Activated CD4-positive, alpha-beta memory T cell treated with anti-CD3 and anti-CD28 coated beads for 36 hours (primary cell): ENCODE data around the gene DTWD2. TPM values are rescaled to one million over a fixed set of nuclear protein-coding genes. Genes with fewer than 3 reads are reported as not detected.
"Not testable (repeated sequence)": the region's sequence is repeated elsewhere in the genome, so short reads cannot be mapped to it uniquely, and the experiment has no call there.

ENCODE experiments used
- CTCF ChIA-PET: fragments of 350-600 bp; sonication (Branson Sonifier 250); formaldehyde crosslinking; loops from one replicate; lab custom pipeline; 2021; ENCODE audit warnings: antibody characterized with exemption, inconsistent platforms; lab: Charles Lee
- POLR2A ChIA-PET: fragments of 350-600 bp; sonication (Branson Sonifier 250); formaldehyde crosslinking; loops from one replicate; lab custom pipeline; 2021; ENCODE audit warnings: antibody characterized with exemption; lab: Charles Lee
- DNase-seq: peaks from one replicate; pipeline ENCODE4 v3.0.0-alpha.2; 2020
- H3K27ac Mint-ChIP-seq: one replicate; pipeline ENCODE4 v1.8.0; 2021; ENCODE audit warnings: mixed read lengths
- H3K27me3 Mint-ChIP-seq: one replicate; pipeline ENCODE4 v1.8.0; 2021; ENCODE audit warnings: mixed read lengths
- H3K36me3 Mint-ChIP-seq: one replicate; pipeline ENCODE4 v1.8.0; 2021; ENCODE audit warnings: mixed read lengths
- H3K4me1 Mint-ChIP-seq: one replicate; pipeline ENCODE4 v1.8.0; 2021; ENCODE audit warnings: low read depth, mixed read lengths
- H3K4me3 Mint-ChIP-seq: one replicate; pipeline ENCODE4 v1.8.0; 2021; ENCODE audit warnings: mild to moderate bottlenecking, mixed read lengths
- H3K9me3 Mint-ChIP-seq: one replicate; pipeline ENCODE4 v1.8.0; 2021; ENCODE audit warnings: mixed read lengths
- intact Hi-C: fragments of 100-400 bp; cut with micrococcal nuclease; formaldehyde crosslinking; loops from one replicate; pipeline ENCODE4 v1.15.1; 2023
- total RNA-seq, 2 experiments: library from RNA; stranded (reverse); gene quantifications; one replicate each; pipeline ENCODE4 v1.2.3, GENCODE V29; 2021

The DTWD2 gene
- total RNA-seq, 2 experiments from 2014 or later: 2.3 to 2.8 TPM

DNA sequence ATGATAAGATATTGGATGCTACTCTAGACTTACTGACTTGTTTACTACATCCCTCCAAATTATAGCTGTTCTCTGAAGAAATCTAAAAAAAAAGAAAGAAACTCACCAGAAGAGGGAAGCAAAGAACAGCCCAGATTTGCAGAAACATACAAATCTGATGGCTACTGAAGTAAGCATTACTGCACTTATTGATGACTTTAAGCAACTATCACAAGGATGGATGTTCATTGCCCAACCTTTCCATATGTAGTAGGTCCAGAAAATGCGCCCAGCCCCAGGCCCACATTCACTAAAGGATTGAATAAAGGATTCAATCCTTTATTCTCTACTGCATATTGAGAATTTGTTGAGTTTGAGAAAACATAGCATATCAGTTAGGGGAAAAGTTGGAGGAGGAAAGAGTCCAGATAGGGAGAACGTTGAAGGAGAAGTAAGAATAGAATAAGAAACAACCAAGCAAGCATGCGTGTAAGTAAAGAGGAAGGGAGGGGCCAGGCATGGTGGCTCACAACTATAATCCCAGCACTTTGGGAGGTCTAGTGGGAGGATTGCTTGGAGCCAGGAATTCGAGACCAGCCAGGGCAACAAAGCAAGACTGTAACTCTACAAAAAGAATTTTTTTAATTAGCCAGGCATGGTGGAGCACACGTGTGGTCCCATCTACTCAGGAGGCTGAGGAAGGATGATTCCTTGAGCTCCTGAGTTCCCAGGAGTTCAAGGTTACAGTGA lies 33.8 kb upstream of the DTWD2 start:
- peaks cover 10% of the 10 kb centered on the region for H3K9me3 Mint-ChIP-seq
- no peak for DNase-seq
- no peak overlapping the region for H3K4me3 Mint-ChIP-seq
- POLR2A ChIA-PET: interaction anchor here (0.6 kb wide), 1 partner anchor 119 kb away, joined by 3 read pairs; no protein-coding TSS in a partner anchor
- intact Hi-C loops: loop anchor here (1.0 kb wide), 3 partner anchors 234 to 413 kb away; no protein-coding TSS in a partner anchor
- H3K4me1 Mint-ChIP-seq: no peaks in the 10 kb centered on the region
- no peak overlapping the region for H3K27ac Mint-ChIP-seq
- CTCF ChIA-PET: interaction anchor here (0.7 to 3.6 kb wide), 9 partner anchors 10 to 413 kb away, joined by 3 to 40 read pairs (median 3); partner anchors contain the start of gene DTWD2
- no peaks in the 10 kb centered on the region for H3K27me3 Mint-ChIP-seq
- no peaks in the 10 kb centered on the region for H3K36me3 Mint-ChIP-seq

DNA sequence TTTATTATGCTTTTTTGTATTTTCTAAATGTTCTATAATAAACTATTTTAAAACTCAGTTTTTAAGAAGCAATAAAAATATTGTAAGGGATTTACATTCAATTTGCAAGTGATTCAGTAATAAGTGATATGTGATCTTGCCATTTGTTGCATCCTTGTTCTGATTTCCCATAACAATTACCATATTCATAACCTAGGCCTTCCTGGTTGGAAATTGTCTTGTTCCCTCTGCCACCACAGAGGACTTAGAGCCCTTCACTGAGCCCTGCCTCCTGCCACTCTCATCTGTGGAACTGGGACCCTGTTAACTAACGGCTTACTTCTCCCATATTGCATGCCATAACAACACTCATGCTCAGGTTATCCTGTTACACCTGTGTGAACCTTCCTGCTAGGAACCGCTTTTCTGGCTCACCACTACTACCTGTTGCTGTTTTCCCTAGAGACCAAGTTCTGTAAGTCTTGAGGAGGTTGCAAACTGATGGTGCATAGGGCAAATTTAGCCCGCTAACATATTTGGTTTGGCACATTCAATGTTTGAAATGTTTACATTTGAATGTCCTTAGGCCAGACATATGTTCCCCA lies 32.9 kb upstream of the DTWD2 start:
- no peak overlapping the region for H3K27ac Mint-ChIP-seq
- no peak for DNase-seq
- H3K4me3 Mint-ChIP-seq: no peak overlapping the region
- intact Hi-C loops: no loop called here
- no peaks in the 10 kb centered on the region for H3K4me1 Mint-ChIP-seq
- no peaks in the 10 kb centered on the region for H3K27me3 Mint-ChIP-seq
- CTCF ChIA-PET: interaction anchor here (0.7 to 3.6 kb wide), 10 partner anchors 9 to 414 kb away, joined by 3 to 40 read pairs (median 3); partner anchors contain the start of gene DTWD2
- no peaks in the 10 kb centered on the region for H3K36me3 Mint-ChIP-seq
- POLR2A ChIA-PET: no interaction called here
- peaks cover 10% of the 10 kb centered on the region for H3K9me3 Mint-ChIP-seq

GRCh38 chr5:119019949-119020348 lies 31.6 kb upstream of the DTWD2 start:
- no peaks in the 10 kb centered on the region for H3K27me3 Mint-ChIP-seq
- no peak overlapping the region for H3K27ac Mint-ChIP-seq
- H3K9me3 Mint-ChIP-seq: peaks cover 3% of the 10 kb centered on the region
- H3K36me3 Mint-ChIP-seq: no peaks in the 10 kb centered on the region
- H3K4me1 Mint-ChIP-seq: no peaks in the 10 kb centered on the region
- DNase-seq: no peak
- H3K4me3 Mint-ChIP-seq: no peak overlapping the region
- intact Hi-C loops: no loop called here
- CTCF ChIA-PET: interaction anchor here (0.6 to 3.6 kb wide), 5 partner anchors 9 to 414 kb away, joined by 3 to 40 read pairs (median 3); no protein-coding TSS in a partner anchor
- POLR2A ChIA-PET: no interaction called here

GRCh38 chr5:119019501-119019900 lies 31.2 kb upstream of the DTWD2 start:
- no peak overlapping the region for H3K4me3 Mint-ChIP-seq
- no peaks in the 10 kb centered on the region for H3K36me3 Mint-ChIP-seq
- H3K27me3 Mint-ChIP-seq: no peaks in the 10 kb centered on the region
- POLR2A ChIA-PET: no interaction called here
- intact Hi-C loops: no loop called here
- CTCF ChIA-PET: interaction anchor here (1.0 to 3.6 kb wide), 2 partner anchors 32 to 392 kb away, joined by 3 to 40 read pairs; no protein-coding TSS in a partner anchor
- H3K4me1 Mint-ChIP-seq: no peaks in the 10 kb centered on the region
- no peak for DNase-seq
- no peaks in the 10 kb centered on the region for H3K9me3 Mint-ChIP-seq
- H3K27ac Mint-ChIP-seq: no peak overlapping the region

GRCh38 chr5:119017994-119018393 lies 29.6 kb upstream of the DTWD2 start:
- no peak overlapping the region for H3K4me3 Mint-ChIP-seq
- intact Hi-C loops: no loop called here
- no peaks in the 10 kb centered on the region for H3K4me1 Mint-ChIP-seq
- no peaks in the 10 kb centered on the region for H3K36me3 Mint-ChIP-seq
- POLR2A ChIA-PET: no interaction called here
- CTCF ChIA-PET: no interaction called here
- H3K27ac Mint-ChIP-seq: no peak overlapping the region
- no peak for DNase-seq
- no peaks in the 10 kb centered on the region for H3K9me3 Mint-ChIP-seq
- H3K27me3 Mint-ChIP-seq: no peaks in the 10 kb centered on the region

GRCh38 chr5:119016125-119016774 lies 27.9 kb upstream of the DTWD2 start:
- Mint-ChIP-seq H3K9me3 (no peaks in the 10 kb centered on the region), H3K27ac (no peak overlapping the region), H3K4me1 (no peaks in the 10 kb centered on the region), H3K4me3 (no peak overlapping the region), H3K27me3 (no peaks in the 10 kb centered on the region), H3K36me3 (no peaks in the 10 kb centered on the region)
- DNase-seq: no peak
- intact Hi-C loops: no loop called here
- ChIA-PET CTCF (interaction anchor here (1.0 kb wide), 1 partner anchor 28 kb away, joined by 3 read pairs; no protein-coding TSS in a partner anchor), POLR2A (no interaction called here)

- no peaks in the 10 kb centered on the region for H3K27me3 Mint-ChIP-seq
- H3K36me3 Mint-ChIP-seq: no peaks in the 10 kb centered on the region
- no peaks in the 10 kb centered on the region for H3K9me3 Mint-ChIP-seq
- H3K27ac Mint-ChIP-seq: no peak overlapping the region
- ChIA-PET POLR2A (no interaction called here), CTCF (interaction anchor here (0.5 to 2.6 kb wide), 3 partner anchors 9 to 329 kb away, joined by 3 to 11 read pairs (median 4); partner anchors contain the start of gene DTWD2)
- DNase-seq: no peak
- no peak overlapping the region for H3K4me3 Mint-ChIP-seq
- intact Hi-C loops: no loop called here
- H3K4me1 Mint-ChIP-seq: no peaks in the 10 kb centered on the region
Observed at GRCh38 chr5:119011186-119011585, 22.8 kb upstream of the DTWD2 start.

GRCh38 chr5:119010206-119010605 lies 21.9 kb upstream of the DTWD2 start:
- ChIA-PET POLR2A (no interaction called here), CTCF (interaction anchor here (0.8 to 1.0 kb wide), 2 partner anchors 22 to 402 kb away, joined by 3 read pairs; partner anchors contain the start of gene DTWD2)
- Mint-ChIP-seq H3K27me3 (no peaks in the 10 kb centered on the region), H3K27ac (no peak overlapping the region), H3K36me3 (no peaks in the 10 kb centered on the region), H3K9me3 (no peaks in the 10 kb centered on the region), H3K4me3 (no peak overlapping the region), H3K4me1 (no peaks in the 10 kb centered on the region)
- no peak for DNase-seq
- intact Hi-C loops: no loop called here

- CTCF ChIA-PET: interaction anchor here (0.8 to 1.0 kb wide), 2 partner anchors 21 to 403 kb away, joined by 3 read pairs; partner anchors contain the start of gene DTWD2
- Mint-ChIP-seq H3K27me3 (no peaks in the 10 kb centered on the region), H3K36me3 (no peaks in the 10 kb centered on the region), H3K27ac (no peak overlapping the region), H3K9me3 (no peaks in the 10 kb centered on the region), H3K4me1 (no peaks in the 10 kb centered on the region), H3K4me3 (no peak overlapping the region)
- POLR2A ChIA-PET: no interaction called here
- no peak for DNase-seq
- intact Hi-C loops: no loop called here
Observed at GRCh38 chr5:119009131-119009530, 20.8 kb upstream of the DTWD2 start.

GRCh38 chr5:118999696-119000095 lies 11.3 kb upstream of the DTWD2 start:
- intact Hi-C loops: no loop called here
- CTCF ChIA-PET: no interaction called here
- POLR2A ChIA-PET: interaction anchor here (1.2 kb wide), 1 partner anchor 448 kb away, joined by 3 read pairs; no protein-coding TSS in a partner anchor

GRCh38 chr5:118998861-118999260 lies 10.5 kb upstream of the DTWD2 start:
- Mint-ChIP-seq H3K9me3 (peaks cover 28% of the 10 kb centered on the region), H3K36me3 (peaks cover 15% of the 10 kb centered on the region)
- CTCF ChIA-PET, DNase-seq, H3K4me3 Mint-ChIP-seq, POLR2A ChIA-PET, H3K4me1 Mint-ChIP-seq, H3K27ac Mint-ChIP-seq, H3K27me3 Mint-ChIP-seq, intact Hi-C loops: not testable (repeated sequence)

More at GRCh38 chr5:118999696-119000095, 11.3 kb upstream of the DTWD2 start:
- Mint-ChIP-seq H3K4me3 (no peak overlapping the region), H3K9me3 (peaks cover 28% of the 10 kb centered on the region), H3K4me1 (no peaks in the 10 kb centered on the region), H3K27ac (no peak overlapping the region), H3K27me3 (peaks cover 4% of the 10 kb centered on the region), H3K36me3 (peaks cover 15% of the 10 kb centered on the region)
- no peak for DNase-seq

GRCh38 chr5:118996098-118996497 lies 7.8 kb upstream of the DTWD2 start:
- POLR2A ChIA-PET: no interaction called here

More at GRCh38 chr5:118996098-118996497, 7.8 kb upstream of the DTWD2 start:
- no peak overlapping the region for H3K27ac Mint-ChIP-seq
- no peak for DNase-seq
- H3K4me3 Mint-ChIP-seq: no peak overlapping the region
- CTCF ChIA-PET: interaction anchor here (1.0 to 2.5 kb wide), 2 partner anchors 8 to 415 kb away, joined by 3 to 8 read pairs; partner anchors contain the start of gene DTWD2
- no peaks in the 10 kb centered on the region for H3K4me1 Mint-ChIP-seq
- H3K9me3 Mint-ChIP-seq: peaks cover 32% of the 10 kb centered on the region
- intact Hi-C loops: no loop called here
- peaks cover 4% of the 10 kb centered on the region for H3K27me3 Mint-ChIP-seq
- peaks cover 17% of the 10 kb centered on the region for H3K36me3 Mint-ChIP-seq
